OCI-LY3 (cell line): ENCODE results near the gene ERBB4.

Source experiments
- H2AFZ ChIP-seq: fragments of 200-600, 300-600 bp; shearing (Covaris generic); 2 replicates; pipeline ENCODE4 v1.6.0; 2014; ENCODE audit warnings: antibody characterized with exemption, low read depth, low read length
- H3K27ac ChIP-seq: fragments of 200-600, 300-600 bp; sonication (generic); 2 replicates; pipeline ENCODE4 v1.5.1; 2014; ENCODE audit warnings: mild to moderate bottlenecking, low read length, moderate library complexity, mixed read lengths
- H3K27me3 ChIP-seq: fragments of 200-600, 300-600 bp; sonication (generic); 2 replicates; pipeline ENCODE4 v1.6.1; 2014; ENCODE audit warnings: low read depth, low read length, mixed read lengths
- H3K36me3 ChIP-seq: fragments of 200-600, 300-600 bp; sonication (generic); replicated peaks from 2 replicates; pipeline ENCODE3; 2014; ENCODE audit warnings: low read depth, low read length, mixed read lengths
- H3K4me1 ChIP-seq: fragments of 300-600, 200-600 bp; sonication (generic); 2 replicates; pipeline ENCODE4 v1.6.1; 2014; ENCODE audit warnings: low read length, mixed read lengths
- H3K4me2 ChIP-seq: fragments of 200-600, 300-600 bp; sonication (generic); 2 replicates; pipeline ENCODE4 v1.6.1; 2014; ENCODE audit warnings: low read length, mixed read lengths
- H3K4me3 ChIP-seq: fragments of 300-600, 200-600 bp; sonication (generic); 2 replicates; pipeline ENCODE4 v1.5.1; 2014; ENCODE audit warnings: antibody characterized with exemption, mild to moderate bottlenecking, low read length, moderate library complexity
- H3K79me2 ChIP-seq: fragments of 300-600, 200-600 bp; shearing (Covaris generic); 2 replicates; pipeline ENCODE4 v1.6.1; 2014; ENCODE audit warnings: mild to moderate bottlenecking, low read length, mixed read lengths
- H3K9ac ChIP-seq: fragments of 300-600, 200-600 bp; shearing (Covaris generic); 2 replicates; pipeline ENCODE4 v1.6.0; 2014; ENCODE audit warnings: mild to moderate bottlenecking, low read length, moderate library complexity
- H3K9me3 ChIP-seq: fragments of 200-600, 300-600 bp; shearing (Covaris generic); 2 replicates; pipeline ENCODE4 v1.6.1; 2014; ENCODE audit warnings: low read length, mixed read lengths; ENCODE audit not compliant: insufficient read depth
- H4K20me1 ChIP-seq: fragments of 200-600, 300-600 bp; sonication (generic); 2 replicates; pipeline ENCODE4 v1.6.1; 2016; ENCODE audit warnings: low read length, mixed read lengths; ENCODE audit not compliant: insufficient read depth
- CTCF ChIP-seq: fragments of 200-600, 300-600 bp; sonication (generic); IDR thresholded peaks from 2 replicates; pipeline ENCODE4 v1.5.1; 2014; ENCODE audit warnings: antibody characterized with exemption, low read length, low read depth
- EZH2phosphoT487 ChIP-seq: fragments of 200-600 bp; shearing (Covaris generic); IDR thresholded peaks from 2 replicates; pipeline ENCODE4 v1.6.1; 2018; ENCODE audit warnings: antibody characterized with exemption, mixed run types, low read depth

Gene ERBB4

GRCh38 chr2:212489719-212490346 lies 48.8 kb downstream of the ERBB4 start:
- TF ChIP-seq CTCF (no peak), EZH2phosphoT487 (no peak)
- Histone ChIP-seq H3K9ac (no peak overlapping the region), H4K20me1 (no peaks in the 10 kb centered on the region), H3K79me2 (no peaks in the 10 kb centered on the region), H3K4me3 (no peak overlapping the region; the same call in 1 of the 2 replicates), H2AFZ (peak overlapping the region; percentile 47; the same call in 1 of the 2 replicates), H3K27ac (no peak overlapping the region), H3K27me3 (no peaks in the 10 kb centered on the region), H3K4me2 (peak overlapping the region; percentile 30; the same call in 1 of the 2 replicates), H3K9me3 (no peaks in the 10 kb centered on the region), H3K36me3 (no peaks in the 10 kb centered on the region), H3K4me1 (peaks cover 7% of the 10 kb centered on the region)

- Histone ChIP-seq H2AFZ (no peak overlapping the region), H3K9me3 (no peaks in the 10 kb centered on the region), H3K4me1 (peaks cover 7% of the 10 kb centered on the region), H3K79me2 (no peaks in the 10 kb centered on the region), H3K27me3 (no peaks in the 10 kb centered on the region), H4K20me1 (no peaks in the 10 kb centered on the region), H3K27ac (no peak overlapping the region), H3K36me3 (no peaks in the 10 kb centered on the region), H3K9ac (no peak overlapping the region), H3K4me3 (no peak overlapping the region), H3K4me2 (no peak overlapping the region)
- TF ChIP-seq EZH2phosphoT487 = no peak
- no peak for TF ChIP-seq CTCF
Measured at GRCh38 chr2:212488611-212489010, 50.0 kb downstream of the ERBB4 start.

GRCh38 chr2:212484563-212485080 lies 54.0 kb downstream of the ERBB4 start:
- no peak for TF ChIP-seq EZH2phosphoT487
- no peak for TF ChIP-seq CTCF
- Histone ChIP-seq H3K4me2 (no peak overlapping the region), H3K9me3 (no peaks in the 10 kb centered on the region), H3K27me3 (no peaks in the 10 kb centered on the region), H3K4me3 (no peak overlapping the region), H4K20me1 (no peaks in the 10 kb centered on the region), H3K4me1 (peaks cover under 1% of the 10 kb centered on the region; the same call in 1 of the 2 replicates), H3K27ac (no peak overlapping the region), H2AFZ (peak overlapping the region; percentile 75), H3K36me3 (no peaks in the 10 kb centered on the region), H3K79me2 (no peaks in the 10 kb centered on the region), H3K9ac (no peak overlapping the region)

GRCh38 chr2:212480447-212480846 lies 58.2 kb downstream of the ERBB4 start:
- Histone ChIP-seq H3K4me1 (no peaks in the 10 kb centered on the region), H3K79me2 (no peaks in the 10 kb centered on the region), H3K4me3 (no peak overlapping the region), H2AFZ (no peak overlapping the region), H3K4me2 (no peak overlapping the region), H3K9ac (no peak overlapping the region), H3K27me3 (no peaks in the 10 kb centered on the region), H4K20me1 (no peaks in the 10 kb centered on the region), H3K27ac (no peak overlapping the region), H3K9me3 (no peaks in the 10 kb centered on the region), H3K36me3 (no peaks in the 10 kb centered on the region)
- TF ChIP-seq CTCF (no peak), EZH2phosphoT487 (no peak)
